ENCODE results near the gene SIAE.

GRCh38 chr11:124643042-124643604, 30.4 kb downstream of the SIAE start:
- TF ChIP-seq CTCF (IDR thresholded peaks at IDR 0.05) (no peak), POLR2A (IDR thresholded peaks at IDR 0.05) (no peak)
